Measurements from ENCODE around the gene NOSIP.

DNA sequence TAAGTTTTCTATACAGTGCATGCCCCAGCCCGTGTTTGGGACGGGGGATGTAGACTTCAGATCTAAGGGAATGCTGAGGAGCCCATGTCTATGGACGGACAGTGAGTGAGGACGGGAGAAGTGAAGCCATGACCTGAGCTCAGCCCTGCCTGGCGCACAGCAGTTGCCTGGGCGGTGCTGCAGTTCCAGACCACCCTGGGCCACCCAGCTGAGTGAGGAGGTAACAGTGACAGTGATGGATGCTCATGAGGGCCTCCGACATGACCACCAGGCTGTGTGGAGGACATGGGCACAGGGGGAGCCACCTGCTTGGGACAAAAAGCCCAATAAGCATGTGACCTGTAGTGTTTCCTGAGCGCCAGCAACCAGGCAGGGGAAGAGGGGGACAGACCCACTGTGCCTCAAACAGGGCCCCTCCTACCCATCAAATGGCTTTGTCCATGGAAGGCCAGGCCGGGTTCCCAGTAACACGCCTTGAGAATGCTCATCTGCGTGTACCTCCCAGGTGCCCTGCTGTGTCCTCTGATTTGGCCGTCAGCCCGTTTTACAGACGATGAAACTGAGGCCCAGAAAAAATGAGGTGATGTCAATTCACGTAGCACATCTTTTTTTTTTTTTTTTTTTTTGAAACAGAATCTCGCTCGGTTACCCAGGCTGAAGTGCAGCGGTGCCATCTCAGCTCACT lies 22.6 kb downstream of the NOSIP start:
- TF ChIP-seq CTCF (IDR thresholded peaks at IDR 0.05) (no peak), EZH2phosphoT487 (IDR thresholded peaks at IDR 0.05) (no peak), EZH2 (IDR thresholded peaks at IDR 0.05) (no peak)

Data from neural progenitor cell (in vitro differentiated cells).